GM23338 (cell line): ENCODE results near the gene SLC5A12. TPM values are rescaled to one million over a fixed set of nuclear protein-coding genes. Genes with fewer than 3 reads are reported as not detected.

Source experiments
- ATAC-seq: fragments of 200-7000 bp; cut with Tn5 transposase; 3 replicates; pipeline ENCODE4 v1.9.1; 2020
- DNase-seq: peaks from one replicate; pipeline ENCODE4 v3.0.0-alpha.2; 2015; ENCODE audit warnings: low spot score
- H2AFZ ChIP-seq: fragments of 200-600 bp; sonication (generic); 2 replicates; pipeline ENCODE4 v1.8.0; 2016; ENCODE audit warnings: antibody characterized with exemption, mild to moderate bottlenecking, moderate library complexity
- H3F3A ChIP-seq: fragments of 200-600 bp; sonication (generic); replicated peaks from 2 replicates; pipeline ENCODE4 v1.8.0; 2017; ENCODE audit warnings: antibody characterized with exemption, mixed run types, low read depth
- H3K27ac ChIP-seq: fragments of 200-600 bp; sonication (generic); 2 replicates; pipeline ENCODE4 v1.6.1; 2016; ENCODE audit warnings: low read depth
- H3K27me3 ChIP-seq: fragments of 200-600 bp; sonication (generic); 2 replicates; pipeline ENCODE4 v1.8.0; 2016; ENCODE audit warnings: mild to moderate bottlenecking, mixed run types, moderate library complexity; ENCODE audit not compliant: insufficient read depth
- H3K36me3 ChIP-seq: fragments of 200-600 bp; sonication (generic); 2 replicates; pipeline ENCODE4 v1.8.0; 2016; ENCODE audit warnings: mild to moderate bottlenecking; ENCODE audit not compliant: insufficient read depth
- H3K4me1 ChIP-seq: fragments of 200-600 bp; sonication (generic); 2 replicates; pipeline ENCODE4 v1.8.0; 2016; ENCODE audit warnings: mild to moderate bottlenecking, moderate library complexity; ENCODE audit not compliant: insufficient read depth
- H3K4me2 ChIP-seq: fragments of 200-600 bp; sonication (generic); 2 replicates; pipeline ENCODE4 v1.7.1; 2017; ENCODE audit warnings: mixed run types
- H3K4me3 ChIP-seq: fragments of 200-600 bp; sonication (generic); 2 replicates; pipeline ENCODE4 v1.6.1; 2016; ENCODE audit warnings: mixed run types
- H3K79me2 ChIP-seq: fragments of 200-600 bp; sonication (generic); replicated peaks from 2 replicates; pipeline ENCODE4 v1.8.0; 2017; ENCODE audit warnings: mild to moderate bottlenecking; ENCODE audit not compliant: insufficient read depth
- H3K9me2 ChIP-seq: fragments of 200-600 bp; sonication (generic); 2 replicates; pipeline ENCODE4 v1.8.0; 2017; ENCODE audit not compliant: insufficient read depth
- H4K20me1 ChIP-seq: fragments of 200-600 bp; sonication (generic); replicated peaks from 2 replicates; pipeline ENCODE4 v1.8.0; 2017; ENCODE audit warnings: mild to moderate bottlenecking; ENCODE audit not compliant: insufficient read depth
- H3K27ac Mint-ChIP-seq: 2 replicates; pipeline ENCODE4 v1.8.0; 2020; ENCODE audit warnings: inconsistent platforms, mild to moderate bottlenecking, moderate library complexity, mixed read lengths
- H3K27me3 Mint-ChIP-seq: 3 replicates; pipeline ENCODE4 v1.8.0; 2022; ENCODE audit warnings: low read depth, mild to moderate bottlenecking, moderate library complexity, mixed read lengths, inconsistent platforms; ENCODE audit not compliant: insufficient read depth, poor library complexity
- H3K36me3 Mint-ChIP-seq: 3 replicates; pipeline ENCODE4 v1.8.0; 2021; ENCODE audit warnings: low read depth, mild to moderate bottlenecking, inconsistent platforms, moderate library complexity, mixed read lengths
- H3K4me1 Mint-ChIP-seq: 3 replicates; pipeline ENCODE4 v1.8.0; 2020; ENCODE audit warnings: mild to moderate bottlenecking, inconsistent platforms, mixed read lengths
- H3K4me3 Mint-ChIP-seq: 3 replicates; pipeline ENCODE4 v1.8.0; 2021; ENCODE audit warnings: moderate library complexity, mild to moderate bottlenecking, inconsistent platforms, mixed read lengths
- H3K9me3 Mint-ChIP-seq: 3 replicates; pipeline ENCODE4 v1.8.0; 2020; ENCODE audit warnings: moderate library complexity, mild to moderate bottlenecking, inconsistent platforms, mixed read lengths
- CREB1 ChIP-seq: fragments of 250-450 bp; sonication (Bioruptor Pico); IDR thresholded peaks from 2 replicates; pipeline ENCODE4 v1.5.0; 2020; ENCODE audit warnings: low read depth, mild to moderate bottlenecking, moderate library complexity
- EZH2phosphoT487 ChIP-seq: fragments of 200-600 bp; sonication (generic); IDR thresholded peaks from one replicate; pipeline ENCODE4 v1.8.1; 2018; ENCODE audit warnings: antibody characterized with exemption; ENCODE audit not compliant: unreplicated experiment
- JUNB ChIP-seq: IDR thresholded peaks from one replicate; pipeline ENCODE4 v1.6.1; 2016; ENCODE audit warnings: antibody characterized with exemption; ENCODE audit not compliant: unreplicated experiment
- NANOG ChIP-seq: IDR thresholded peaks from 2 replicates; pipeline ENCODE4 v1.6.1; 2016; ENCODE audit warnings: antibody characterized with exemption, borderline replicate concordance
- POLR2AphosphoS5 ChIP-seq: IDR thresholded peaks from 2 replicates; pipeline ENCODE4 v1.6.1; 2016; ENCODE audit warnings: antibody characterized with exemption, low read depth
- REST ChIP-seq: IDR thresholded peaks from one replicate; pipeline ENCODE4 v1.6.1; 2018; ENCODE audit warnings: antibody characterized with exemption; ENCODE audit not compliant: unreplicated experiment
- STAT1 ChIP-seq: IDR thresholded peaks from one replicate; pipeline ENCODE4 v1.6.1; 2016; ENCODE audit warnings: antibody characterized with exemption; ENCODE audit not compliant: unreplicated experiment
- ZNF114 ChIP-seq: fragments of 250-450 bp; sonication (Bioruptor Pico); IDR thresholded peaks from 2 replicates; pipeline ENCODE4 v1.5.0; 2020; ENCODE audit warnings: mild to moderate bottlenecking, moderate library complexity
- ZNF331 ChIP-seq: fragments of 250-450 bp; sonication (Bioruptor Pico); IDR thresholded peaks from 2 replicates; pipeline ENCODE4 v1.5.0; 2020; ENCODE audit warnings: low read depth, mild to moderate bottlenecking, moderate library complexity
- polyA plus RNA-seq: library from polyadenylated mRNA; unstranded; fragments of >200 nt; fragmentation: Nextera tagmentation; extraction: Ambion mirVana; gene quantifications from 2 replicates; pipeline ENCODE4 v1.2.1, GENCODE V29; 2016
- total RNA-seq: library from RNA; depleted of rRNA; stranded (reverse); fragments of >200 nt; shearing (Covaris generic); gene quantifications from 2 replicates; pipeline ENCODE4 v1.2.3, GENCODE V29; 2014
- TF ChIP-seq, protein P1 (sequence below), 2 experiments: fragments of 200-600 bp in 1 of 2; sonication (generic) in 1 of 2; conservative IDR thresholded peaks; 2 replicates each; pipeline versions ENCODE4 v1.5.1 to v1.6.1; 2016 to 2017; ENCODE audit warnings: antibody characterized with exemption in 2 of 2, low read depth in 2 of 2, mild to moderate bottlenecking in 2 of 2, moderate library complexity in 1 of 2
- TF ChIP-seq, protein P2 (sequence below): IDR thresholded peaks from 2 replicates; pipeline ENCODE4 v1.6.1; 2016; ENCODE audit warnings: antibody characterized with exemption

SLC5A12 gene
- total and polyA plus RNA-seq, 2 experiments from 2014 or later: 0.60 to 1.4 TPM

GRCh38 chr11:26688701-26689100 is 33.2 kb downstream of the SLC5A12 start:
- DNase-seq: no peak
- no peaks in the 10 kb centered on the region for H3K36me3 ChIP-seq
- no peak overlapping the region for H3K4me2 ChIP-seq
- Mint-ChIP-seq H3K36me3 (no peaks in the 10 kb centered on the region), H3K4me3 (no peak overlapping the region), H3K4me1 (no peaks in the 10 kb centered on the region), H3K27ac (no peak overlapping the region), H3K27me3 (no peaks in the 10 kb centered on the region), H3K9me3 (no peaks in the 10 kb centered on the region)
- no peak for TF ChIP-seq ZNF331 (CRISPR knock-in tag)
- no peak for TF ChIP-seq STAT1
- TF ChIP-seq CREB1 (CRISPR knock-in tag): no peak
- no peak for TF ChIP-seq REST
- TF ChIP-seq POLR2AphosphoS5: no peak
- no peak for TF ChIP-seq NANOG
- TF ChIP-seq JUNB: no peak
- TF ChIP-seq EZH2phosphoT487: no peak
- TF ChIP-seq, protein P1, sequence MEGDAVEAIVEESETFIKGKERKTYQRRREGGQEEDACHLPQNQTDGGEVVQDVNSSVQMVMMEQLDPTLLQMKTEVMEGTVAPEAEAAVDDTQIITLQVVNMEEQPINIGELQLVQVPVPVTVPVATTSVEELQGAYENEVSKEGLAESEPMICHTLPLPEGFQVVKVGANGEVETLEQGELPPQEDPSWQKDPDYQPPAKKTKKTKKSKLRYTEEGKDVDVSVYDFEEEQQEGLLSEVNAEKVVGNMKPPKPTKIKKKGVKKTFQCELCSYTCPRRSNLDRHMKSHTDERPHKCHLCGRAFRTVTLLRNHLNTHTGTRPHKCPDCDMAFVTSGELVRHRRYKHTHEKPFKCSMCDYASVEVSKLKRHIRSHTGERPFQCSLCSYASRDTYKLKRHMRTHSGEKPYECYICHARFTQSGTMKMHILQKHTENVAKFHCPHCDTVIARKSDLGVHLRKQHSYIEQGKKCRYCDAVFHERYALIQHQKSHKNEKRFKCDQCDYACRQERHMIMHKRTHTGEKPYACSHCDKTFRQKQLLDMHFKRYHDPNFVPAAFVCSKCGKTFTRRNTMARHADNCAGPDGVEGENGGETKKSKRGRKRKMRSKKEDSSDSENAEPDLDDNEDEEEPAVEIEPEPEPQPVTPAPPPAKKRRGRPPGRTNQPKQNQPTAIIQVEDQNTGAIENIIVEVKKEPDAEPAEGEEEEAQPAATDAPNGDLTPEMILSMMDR (conservative IDR thresholded peaks at IDR 0.05; ENCODE audit: low read depth in 2 of 2): no peak
- TF ChIP-seq, protein P2, sequence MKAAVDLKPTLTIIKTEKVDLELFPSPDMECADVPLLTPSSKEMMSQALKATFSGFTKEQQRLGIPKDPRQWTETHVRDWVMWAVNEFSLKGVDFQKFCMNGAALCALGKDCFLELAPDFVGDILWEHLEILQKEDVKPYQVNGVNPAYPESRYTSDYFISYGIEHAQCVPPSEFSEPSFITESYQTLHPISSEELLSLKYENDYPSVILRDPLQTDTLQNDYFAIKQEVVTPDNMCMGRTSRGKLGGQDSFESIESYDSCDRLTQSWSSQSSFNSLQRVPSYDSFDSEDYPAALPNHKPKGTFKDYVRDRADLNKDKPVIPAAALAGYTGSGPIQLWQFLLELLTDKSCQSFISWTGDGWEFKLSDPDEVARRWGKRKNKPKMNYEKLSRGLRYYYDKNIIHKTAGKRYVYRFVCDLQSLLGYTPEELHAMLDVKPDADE: no peak
- no peaks in the 10 kb centered on the region for H3K4me1 ChIP-seq
- no peak for ATAC-seq
- no peaks in the 10 kb centered on the region for H4K20me1 ChIP-seq
- no peaks in the 10 kb centered on the region for H3F3A ChIP-seq
- H2AFZ ChIP-seq: no peak overlapping the region
- H3K79me2 ChIP-seq: no peaks in the 10 kb centered on the region
- H3K27ac ChIP-seq: no peak overlapping the region
- H3K9me2 ChIP-seq: no peaks in the 10 kb centered on the region; the same call in 1 of the 2 replicates
- no peaks in the 10 kb centered on the region for H3K27me3 ChIP-seq
- no peak overlapping the region for H3K4me3 ChIP-seq

- ATAC-seq: no peak
- no peak for DNase-seq
- no peaks in the 10 kb centered on the region for H3K36me3 ChIP-seq
- H3K4me3 Mint-ChIP-seq: no peak overlapping the region
- H2AFZ ChIP-seq: no peak overlapping the region
- no peaks in the 10 kb centered on the region; the same call in 1 of the 2 replicates for H3K9me2 ChIP-seq
- no peaks in the 10 kb centered on the region for H4K20me1 ChIP-seq
- no peaks in the 10 kb centered on the region for H3K27me3 Mint-ChIP-seq
- H3K9me3 Mint-ChIP-seq: no peaks in the 10 kb centered on the region
- H3F3A ChIP-seq: no peaks in the 10 kb centered on the region
- H3K4me3 ChIP-seq: no peak overlapping the region
- H3K27ac Mint-ChIP-seq: no peak overlapping the region
- no peak overlapping the region for H3K4me2 ChIP-seq
- H3K79me2 ChIP-seq: no peaks in the 10 kb centered on the region
- no peak overlapping the region for H3K27ac ChIP-seq
- no peaks in the 10 kb centered on the region for H3K36me3 Mint-ChIP-seq
- H3K27me3 ChIP-seq: no peaks in the 10 kb centered on the region
- H3K4me1 Mint-ChIP-seq: no peaks in the 10 kb centered on the region
- no peaks in the 10 kb centered on the region for H3K4me1 ChIP-seq
- no peak for TF ChIP-seq REST
- no peak for TF ChIP-seq ZNF114 (CRISPR knock-in tag)
- TF ChIP-seq ZNF331 (CRISPR knock-in tag): no peak
These were observed 34.5 kb downstream of the SLC5A12 start for GRCh38 chr11:26687351-26687750.
